Activated B cell treated with CpG ODN at 0.5 μM for 24 hours (primary cell): ENCODE measurements around the gene NDUFB2. TPM values are rescaled to one million over a fixed set of nuclear protein-coding genes. Genes with fewer than 3 reads are reported as not detected.
"Not testable (repeated sequence)": the region's sequence is repeated elsewhere in the genome, so short reads cannot be mapped to it uniquely, and the experiment has no call there.

Source experiments
- ATAC-seq: fragments of 200-7000 bp; cut with Tn5 transposase; one replicate; pipeline ENCODE4 v1.10.0; 2021; ENCODE audit warnings: low read depth, mild to moderate bottlenecking, moderate library complexity
- CTCF ChIA-PET: fragments of 350-600 bp; sonication (Branson Sonifier 250); formaldehyde crosslinking; loops from one replicate; lab custom pipeline; 2021; ENCODE audit warnings: antibody characterized with exemption; lab: Charles Lee
- POLR2A ChIA-PET: fragments of 350-600 bp; sonication (Branson Sonifier 250); formaldehyde crosslinking; loops from one replicate; lab custom pipeline; 2021; ENCODE audit warnings: antibody characterized with exemption; lab: Charles Lee
- DNase-seq: peaks from one replicate; pipeline ENCODE4 v3.0.0; 2022
- H3K27ac Mint-ChIP-seq: one replicate; pipeline ENCODE4 v1.8.0; 2020; ENCODE audit warnings: mixed read lengths
- H3K27me3 Mint-ChIP-seq: one replicate; pipeline ENCODE4 v1.8.0; 2021; ENCODE audit warnings: mixed read lengths
- H3K36me3 Mint-ChIP-seq: one replicate; pipeline ENCODE4 v1.8.0; 2021; ENCODE audit warnings: low read depth, mixed read lengths
- H3K4me1 Mint-ChIP-seq: one replicate; pipeline ENCODE4 v1.8.0; 2021; ENCODE audit warnings: mixed read lengths
- H3K4me3 Mint-ChIP-seq: one replicate; pipeline ENCODE4 v1.8.0; 2020; ENCODE audit warnings: mild to moderate bottlenecking, mixed read lengths
- H3K9me3 Mint-ChIP-seq: one replicate; pipeline ENCODE4 v1.8.0; 2020; ENCODE audit warnings: mixed read lengths
- CTCF ChIP-seq: fragments of 200-600 bp; IDR thresholded peaks from one replicate; pipeline ENCODE4 v1.8.0; 2022; ENCODE audit warnings: antibody characterized with exemption, mild to moderate bottlenecking
- intact Hi-C: fragments of 100-400 bp; cut with micrococcal nuclease; formaldehyde crosslinking; loops from one replicate; pipeline ENCODE4 v1.15.1; 2024
- total RNA-seq: library from RNA; stranded (reverse); gene quantifications from 2 replicates; pipeline ENCODE4 v1.2.3, GENCODE V29; 2022

Gene NDUFB2
- total RNA-seq, 1 donor from 2014 or later, result 140 TPM

GRCh38 chr7:140704205-140704604, 7.7 kb downstream of the NDUFB2 start:
- intact Hi-C loops, result no loop called here
- peaks cover 37% of the 10 kb centered on the region for H3K36me3 Mint-ChIP-seq
- H3K27me3 Mint-ChIP-seq, result no peaks in the 10 kb centered on the region
- DNase-seq (no peak), ATAC-seq (no peak)
- H3K4me3 Mint-ChIP-seq, result no peak overlapping the region
- POLR2A ChIA-PET, result no interaction called here
- TF ChIP-seq CTCF, result no peak
- no peak overlapping the region for H3K27ac Mint-ChIP-seq
- no peaks in the 10 kb centered on the region for H3K9me3 Mint-ChIP-seq
- CTCF ChIA-PET, result no interaction called here
- peaks cover 5% of the 10 kb centered on the region for H3K4me1 Mint-ChIP-seq

GRCh38 chr7:140707132-140707531, 10.6 kb downstream of the NDUFB2 start:
- H3K9me3 Mint-ChIP-seq, result no peaks in the 10 kb centered on the region
- TF ChIP-seq CTCF, result no peak
- ChIA-PET POLR2A (no interaction called here), CTCF (no interaction called here)
- no peaks in the 10 kb centered on the region for H3K27me3 Mint-ChIP-seq
- no peak overlapping the region for H3K27ac Mint-ChIP-seq
- ATAC-seq (no peak), DNase-seq (no peak)
- H3K4me3 Mint-ChIP-seq, result no peak overlapping the region
- intact Hi-C loops, result no loop called here
- H3K4me1 Mint-ChIP-seq, result no peaks in the 10 kb centered on the region
- peaks cover 39% of the 10 kb centered on the region for H3K36me3 Mint-ChIP-seq

GRCh38 chr7:140708764-140709163, 12.3 kb downstream of the NDUFB2 start:
- ATAC-seq, H3K27ac Mint-ChIP-seq: not testable (repeated sequence)

GRCh38 chr7:140712392-140712791, 15.9 kb downstream of the NDUFB2 start:
- peaks cover 21% of the 10 kb centered on the region for H3K36me3 Mint-ChIP-seq
- CTCF ChIA-PET, H3K9me3 Mint-ChIP-seq, H3K4me1 Mint-ChIP-seq, POLR2A ChIA-PET, H3K4me3 Mint-ChIP-seq, H3K27ac Mint-ChIP-seq, ATAC-seq, intact Hi-C loops, DNase-seq, H3K27me3 Mint-ChIP-seq: not testable (repeated sequence)

More at GRCh38 chr7:140708764-140709163, 12.3 kb downstream of the NDUFB2 start:
- H3K4me1 Mint-ChIP-seq, CTCF ChIA-PET, intact Hi-C loops, DNase-seq, H3K27me3 Mint-ChIP-seq, H3K9me3 Mint-ChIP-seq, POLR2A ChIA-PET, H3K4me3 Mint-ChIP-seq: not testable (repeated sequence)
- peaks cover 35% of the 10 kb centered on the region for H3K36me3 Mint-ChIP-seq

- Mint-ChIP-seq H3K27me3 (no peaks in the 10 kb centered on the region), H3K4me1 (no peaks in the 10 kb centered on the region), H3K9me3 (no peaks in the 10 kb centered on the region), H3K36me3 (peaks cover 20% of the 10 kb centered on the region), H3K27ac (no peak overlapping the region), H3K4me3 (no peak overlapping the region)
- no peak for ATAC-seq
- TF ChIP-seq CTCF, result no peak
- POLR2A ChIA-PET, result no interaction called here
- no peak for DNase-seq
- CTCF ChIA-PET, result no interaction called here
- intact Hi-C loops, result no loop called here
These were observed 18.0 kb downstream of the NDUFB2 start for GRCh38 chr7:140714331-140715040.

GRCh38 chr7:140719721-140720120, 23.2 kb downstream of the NDUFB2 start:
- ATAC-seq (no peak), DNase-seq (no peak)
- Mint-ChIP-seq H3K9me3 (no peaks in the 10 kb centered on the region), H3K4me3 (no peak overlapping the region), H3K36me3 (peaks cover 24% of the 10 kb centered on the region), H3K27ac (no peak overlapping the region), H3K27me3 (no peaks in the 10 kb centered on the region), H3K4me1 (peaks cover 6% of the 10 kb centered on the region)
- ChIA-PET POLR2A (no interaction called here), CTCF (no interaction called here)
- no peak for TF ChIP-seq CTCF
- intact Hi-C loops, result no loop called here
